HG03469 (cell line): ENCODE results near the gene ZNF281.
"Not testable (repeated sequence)": the region's sequence is repeated elsewhere in the genome, so short reads cannot be mapped to it uniquely, and the experiment has no call there.

ENCODE experiments used
- ATAC-seq: cut with Tn5 transposase; IDR thresholded peaks from one replicate; pipeline ENCODE4 v1.9.1; 2021; ENCODE audit warnings: mild to moderate bottlenecking, moderate library complexity, moderate number of reproducible peaks; ENCODE audit not compliant: unreplicated experiment

The ZNF281 gene

DNA sequence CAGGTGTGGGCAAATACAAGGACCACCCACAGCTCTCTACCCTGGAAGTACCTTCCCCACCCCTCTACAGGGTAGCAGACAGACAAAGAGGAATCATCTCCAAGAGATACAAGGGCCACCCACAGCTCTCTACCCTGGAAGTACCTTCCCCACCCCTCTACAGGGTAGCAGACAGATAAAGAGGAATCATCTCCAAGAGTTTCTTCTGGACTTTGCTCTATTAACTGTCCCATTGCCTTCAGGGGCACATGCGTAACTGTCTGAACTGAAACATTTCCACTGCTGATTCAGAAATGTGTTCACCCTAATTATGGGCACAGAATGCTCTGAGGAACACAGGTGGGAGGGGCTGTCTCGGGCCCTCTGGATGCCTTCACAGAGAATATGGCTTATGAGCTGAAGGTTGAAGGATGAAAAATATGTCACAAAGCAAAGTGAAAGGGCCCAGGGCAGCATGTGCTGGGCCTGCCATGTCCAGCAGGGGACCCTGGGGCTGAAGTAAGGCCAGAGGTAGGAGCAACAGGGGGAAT, 43.9 kb downstream of the ZNF281 start:
- ATAC-seq, result no peak

DNA sequence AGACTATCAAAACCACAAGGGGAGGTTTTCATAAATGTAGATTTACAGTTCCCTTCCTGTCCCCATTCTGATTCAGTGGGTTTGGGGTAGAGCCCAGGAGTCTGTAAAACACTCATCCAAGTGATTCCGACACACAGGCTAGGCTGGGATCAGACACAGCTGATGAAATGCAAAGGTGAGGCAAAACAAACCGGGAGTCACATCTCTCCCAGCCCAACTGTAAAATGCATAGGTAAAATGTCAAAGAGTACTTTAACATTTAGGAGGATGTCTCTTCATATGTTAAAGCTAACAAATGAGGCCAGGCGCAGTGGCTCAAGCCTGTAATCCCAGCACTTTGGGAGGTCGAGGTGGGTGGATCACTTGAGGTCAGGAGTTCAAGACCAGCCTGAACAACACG, 45.0 kb downstream of the ZNF281 start:
- no peak for ATAC-seq

DNA sequence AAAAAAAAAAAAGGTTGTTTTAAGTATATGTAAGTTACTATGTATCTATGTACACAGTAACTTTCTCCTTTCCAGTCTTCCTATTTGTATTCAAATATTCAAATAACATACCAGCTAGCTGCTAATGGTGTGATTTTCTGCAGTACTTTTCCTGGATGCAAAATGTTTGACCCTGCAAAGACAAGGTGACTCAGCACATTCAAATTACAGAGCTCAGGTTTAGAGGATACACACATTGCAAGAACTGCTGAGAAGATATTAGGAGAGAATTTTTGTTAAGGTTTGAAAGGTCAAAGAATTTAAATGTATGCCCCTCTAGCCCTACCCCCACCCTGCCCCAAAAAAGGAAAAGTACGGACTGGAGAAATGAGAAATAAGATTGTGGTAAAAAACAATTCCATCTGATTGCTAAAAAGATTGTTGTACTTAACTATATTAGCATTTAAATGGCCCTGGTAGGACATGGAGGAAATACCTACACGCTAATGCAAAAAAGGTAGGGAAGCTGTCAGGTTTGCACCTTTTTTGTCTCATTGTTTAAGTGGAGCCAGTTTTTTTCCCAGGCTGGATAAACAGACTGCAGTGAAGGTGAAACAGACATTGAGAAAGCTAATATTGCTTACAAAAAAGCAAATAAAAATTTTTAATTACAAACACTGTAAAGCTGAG, 45.6 kb downstream of the ZNF281 start:
- no peak for ATAC-seq

DNA sequence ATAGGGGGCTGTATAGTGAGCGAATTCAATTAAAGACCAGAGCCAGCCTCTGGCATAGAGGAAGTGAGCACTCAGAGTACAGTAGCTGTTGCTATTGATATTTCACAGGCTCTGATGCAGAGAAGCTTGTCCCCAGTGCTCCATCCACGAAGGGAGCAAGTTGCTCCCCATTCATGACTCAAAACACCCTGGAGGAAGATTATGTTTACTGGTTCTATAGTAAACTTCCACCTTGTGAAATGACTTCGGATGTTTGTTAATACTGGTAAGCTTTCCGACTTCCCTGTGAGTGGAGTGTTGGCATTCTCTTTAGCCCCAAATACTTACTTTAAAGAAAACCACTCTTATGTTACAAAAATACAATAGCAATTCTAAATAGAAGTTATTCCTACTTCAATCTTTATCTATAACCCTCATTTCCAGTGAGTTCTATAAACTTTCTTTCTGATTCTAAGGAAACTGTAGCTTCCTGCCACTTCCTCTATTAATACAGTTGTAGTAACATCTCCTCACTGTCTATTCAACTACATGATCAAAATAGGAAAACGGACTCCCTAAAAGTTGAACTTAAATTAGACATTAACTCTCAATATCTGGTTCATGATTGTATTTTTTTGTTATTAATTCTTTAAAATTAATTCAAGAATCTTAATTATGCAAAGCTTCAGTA, 46.4 kb downstream of the ZNF281 start:
- peak; percentile 66 for ATAC-seq

DNA sequence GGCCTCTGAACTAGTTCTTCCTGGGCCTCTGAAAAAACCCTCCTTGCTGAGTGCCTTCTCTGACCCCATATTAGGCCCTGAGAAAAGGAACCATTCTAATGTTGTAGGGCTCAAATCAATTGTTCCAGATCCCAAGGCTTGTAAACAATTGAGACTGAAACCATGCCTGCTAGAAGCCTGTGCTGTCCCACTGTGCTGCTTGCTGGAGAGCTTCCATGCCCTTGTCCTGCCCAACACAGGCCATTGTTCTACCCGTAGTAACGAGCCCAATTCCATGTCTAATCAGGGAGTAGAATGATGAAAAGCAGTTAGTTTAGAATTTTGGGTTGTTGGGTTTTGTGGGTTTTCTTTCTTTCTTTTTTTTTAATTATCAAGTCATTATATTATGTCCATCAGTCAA, 47.4 kb downstream of the ZNF281 start:
- ATAC-seq, result no peak

DNA sequence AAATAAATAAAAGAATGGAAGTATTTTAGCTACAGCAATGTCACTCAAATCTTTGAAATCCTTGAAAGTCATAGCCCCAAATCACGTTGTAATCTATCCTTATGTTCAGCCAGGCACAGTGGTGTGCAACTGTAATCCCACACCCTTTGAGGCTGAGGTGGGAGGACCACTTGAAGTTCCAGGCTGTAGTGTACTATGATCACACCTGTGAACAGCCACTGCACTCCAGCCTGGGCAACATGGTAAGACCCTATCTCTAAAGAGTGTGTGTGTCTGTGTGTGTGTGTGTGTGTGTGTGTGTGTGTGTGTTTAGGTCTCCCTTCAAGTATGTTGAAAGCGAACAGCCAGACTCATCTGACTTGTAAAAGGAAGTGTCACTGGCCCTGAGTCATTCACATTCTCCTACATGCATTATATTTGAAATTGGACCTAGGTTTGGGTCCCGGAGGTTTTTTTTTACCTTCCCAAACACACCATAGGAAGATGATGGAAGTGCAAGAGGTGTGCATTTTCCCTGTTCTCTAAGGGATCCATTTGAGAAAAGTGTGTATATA, 50.1 kb downstream of the ZNF281 start:
- ATAC-seq, result no peak

DNA sequence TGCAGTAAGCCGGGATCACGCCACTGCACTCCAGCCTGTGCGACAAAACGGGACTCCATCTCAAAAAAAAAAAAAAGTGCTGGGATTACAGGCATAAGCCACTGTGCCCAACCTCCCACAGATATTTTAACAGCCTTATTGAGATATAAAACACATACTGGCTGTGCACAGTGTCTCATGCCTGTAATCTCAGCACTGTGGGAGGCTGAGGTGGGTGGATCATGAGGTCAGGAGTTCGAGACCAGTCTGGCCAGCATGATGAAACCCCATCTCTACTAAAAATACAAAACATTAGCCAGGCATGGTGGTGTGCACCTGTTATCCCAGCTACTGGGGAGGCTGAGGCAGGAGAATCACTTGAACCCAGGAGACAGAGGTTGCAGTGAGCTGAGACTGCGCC, 51.9 kb downstream of the ZNF281 start:
- ATAC-seq, result not testable (repeated sequence)

DNA sequence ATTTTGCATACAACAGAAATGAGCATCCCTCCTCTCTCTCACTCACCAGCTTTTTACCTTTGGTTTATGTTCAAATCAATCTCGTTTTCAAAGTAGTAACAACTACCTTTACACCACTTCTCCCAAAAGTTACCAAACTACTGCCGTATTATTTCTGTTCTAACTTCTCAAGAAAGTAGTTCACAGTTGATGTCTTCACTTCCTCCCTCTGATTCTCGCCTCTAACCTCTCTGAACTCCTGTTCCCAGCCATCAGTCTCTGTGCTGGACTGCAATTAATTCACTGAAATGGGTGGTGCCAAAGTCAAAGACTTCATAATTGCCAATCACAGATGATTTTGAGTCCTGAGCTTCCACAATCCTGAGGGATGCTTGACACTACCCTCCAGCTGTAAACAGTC, 54.0 kb downstream of the ZNF281 start:
- ATAC-seq, result no peak
